ENCODE data around the gene MARCO. TPM values are rescaled to one million over a fixed set of nuclear protein-coding genes. Genes with fewer than 3 reads are reported as not detected.

MARCO gene
- total RNA-seq = 0.07 TPM in 1 of 2 replicates, not detected in the other

DNA sequence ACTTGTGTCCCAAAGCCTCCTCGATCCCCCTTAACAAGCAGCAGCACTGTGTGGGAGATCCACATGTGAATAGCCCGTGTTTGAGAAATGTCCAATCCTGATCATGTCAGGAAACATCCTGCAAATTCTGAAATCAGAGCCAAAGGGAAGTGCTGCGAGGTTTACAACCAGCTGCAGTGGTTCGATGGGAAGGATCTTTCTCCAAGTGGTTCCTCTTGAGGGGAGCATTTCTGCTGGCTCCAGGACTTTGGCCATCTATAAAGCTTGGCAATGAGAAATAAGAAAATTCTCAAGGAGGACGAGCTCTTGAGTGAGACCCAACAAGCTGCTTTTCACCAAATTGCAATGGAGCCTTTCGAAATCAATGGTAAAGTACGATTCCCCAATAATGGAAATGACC is at the start of gene MARCO:
Gene MARCO (plus strand): TSS at position 164 of the 400 bp plus-strand sequence. CDS start 107 bp downstream, at position 271.

Other genes with a start within 250 kb of the MARCO start
- gene EN1, start 94.5 kb upstream of the MARCO start, total RNA-seq = not detected in 2 replicates
- gene C1QL2, start 216.6 kb downstream of the MARCO start, total RNA-seq = not detected in 2 replicates